Astrocyte of the cerebellum (primary cell): ENCODE data around the gene RAPH1.
"Not testable (repeated sequence)": the region's sequence is repeated elsewhere in the genome, so short reads cannot be mapped to it uniquely, and the experiment has no call there.

Experiments
- DNase-seq: peaks from one replicate; pipeline ENCODE4 v3.0.0-alpha.2; 2011; ENCODE audit warnings: low read depth
- H3K4me3 ChIP-seq: 2 replicates; pipeline ENCODE4 v1.5.1; 2011; ENCODE audit warnings: mild to moderate bottlenecking, low read depth, low read length, moderate library complexity
- in situ Hi-C: cut with HindIII; loops from 2 replicates; pipeline ENCODE4 v1.10.0; 2017; ENCODE audit warnings: low sequenced_read_pairs
- TF ChIP-seq, protein P1 (sequence below): IDR thresholded peaks from 2 replicates; pipeline ENCODE4 v1.5.1; 2012; ENCODE audit warnings: low read length, low read depth, moderate library complexity, mild to moderate bottlenecking; ENCODE audit errors: missing control alignments

RAPH1 gene

DNA sequence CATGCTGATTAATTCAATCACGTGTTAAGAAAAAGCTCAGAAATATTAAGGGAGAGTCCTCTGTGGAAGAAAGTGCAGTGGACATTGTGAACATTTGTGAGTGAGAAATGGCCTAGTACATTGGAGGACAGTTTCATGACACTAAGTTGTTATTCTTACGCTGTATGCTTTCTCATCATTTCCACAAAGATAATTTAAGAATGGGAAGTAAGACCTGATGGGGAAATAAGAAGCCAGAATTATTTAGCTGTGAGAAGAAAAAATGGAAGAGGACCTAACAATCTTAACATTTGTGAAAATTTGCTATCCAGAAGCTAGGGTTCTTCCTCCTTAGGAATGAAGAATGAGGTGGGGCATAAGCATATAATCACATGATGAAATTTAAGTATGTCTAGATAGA lies 15.2 kb upstream of the RAPH1 start:
- H3K4me3 ChIP-seq = no peak overlapping the region
- in situ Hi-C loops = no loop called here
- DNase-seq = no peak
- TF ChIP-seq, protein P1, sequence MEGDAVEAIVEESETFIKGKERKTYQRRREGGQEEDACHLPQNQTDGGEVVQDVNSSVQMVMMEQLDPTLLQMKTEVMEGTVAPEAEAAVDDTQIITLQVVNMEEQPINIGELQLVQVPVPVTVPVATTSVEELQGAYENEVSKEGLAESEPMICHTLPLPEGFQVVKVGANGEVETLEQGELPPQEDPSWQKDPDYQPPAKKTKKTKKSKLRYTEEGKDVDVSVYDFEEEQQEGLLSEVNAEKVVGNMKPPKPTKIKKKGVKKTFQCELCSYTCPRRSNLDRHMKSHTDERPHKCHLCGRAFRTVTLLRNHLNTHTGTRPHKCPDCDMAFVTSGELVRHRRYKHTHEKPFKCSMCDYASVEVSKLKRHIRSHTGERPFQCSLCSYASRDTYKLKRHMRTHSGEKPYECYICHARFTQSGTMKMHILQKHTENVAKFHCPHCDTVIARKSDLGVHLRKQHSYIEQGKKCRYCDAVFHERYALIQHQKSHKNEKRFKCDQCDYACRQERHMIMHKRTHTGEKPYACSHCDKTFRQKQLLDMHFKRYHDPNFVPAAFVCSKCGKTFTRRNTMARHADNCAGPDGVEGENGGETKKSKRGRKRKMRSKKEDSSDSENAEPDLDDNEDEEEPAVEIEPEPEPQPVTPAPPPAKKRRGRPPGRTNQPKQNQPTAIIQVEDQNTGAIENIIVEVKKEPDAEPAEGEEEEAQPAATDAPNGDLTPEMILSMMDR = no peak

DNA sequence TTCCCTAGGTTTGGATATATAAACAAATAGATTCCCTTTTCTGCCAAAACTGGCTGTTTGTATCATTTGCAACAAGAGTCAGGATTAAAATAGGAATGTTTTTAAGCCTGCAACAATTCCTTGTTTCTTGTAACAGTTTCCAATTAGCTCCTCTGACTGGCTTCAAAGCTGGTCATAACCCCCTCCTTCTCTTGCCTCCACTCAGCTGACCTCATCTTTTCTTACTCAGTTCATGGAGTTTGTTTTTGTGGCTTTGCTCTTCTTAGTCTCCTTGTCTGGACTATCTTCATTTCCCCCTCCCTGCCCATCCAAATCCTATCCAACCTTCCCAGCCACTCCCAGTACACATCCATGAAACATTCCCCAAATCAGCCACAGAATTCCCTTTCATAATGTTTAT lies 14.3 kb upstream of the RAPH1 start:
- H3K4me3 ChIP-seq = no peak overlapping the region
- in situ Hi-C loops = no loop called here
- TF ChIP-seq, protein P1 = no peak
- DNase-seq = no peak

GRCh38 chr2:203548887-203549286 lies 13.8 kb upstream of the RAPH1 start:
- H3K4me3 ChIP-seq = no peak overlapping the region
- DNase-seq = no peak
- in situ Hi-C loops = no loop called here
- TF ChIP-seq, protein P1 = no peak

DNA sequence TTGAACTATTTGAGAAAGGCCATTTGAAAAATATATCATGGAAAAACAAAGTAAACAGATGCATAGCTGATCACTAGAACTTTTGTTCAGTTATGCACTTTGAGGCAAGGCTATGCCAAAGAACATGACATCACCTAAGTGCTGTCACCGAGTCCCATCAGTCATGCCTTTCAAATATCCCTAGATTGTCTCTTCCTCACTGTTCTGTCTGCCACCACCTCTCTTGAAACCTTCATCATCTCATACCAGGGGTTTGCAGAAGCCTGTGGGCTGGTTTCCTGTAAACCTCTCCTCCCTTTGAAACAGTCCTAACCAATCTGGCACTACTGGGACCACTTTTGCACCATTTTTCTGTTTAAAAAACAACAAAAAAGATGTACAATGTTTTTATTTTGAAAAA lies 12.3 kb upstream of the RAPH1 start:
- TF ChIP-seq, protein P1 = no peak
- in situ Hi-C loops = no loop called here
- no peak overlapping the region for H3K4me3 ChIP-seq
- DNase-seq = no peak

GRCh38 chr2:203544402-203544801 lies 9.3 kb upstream of the RAPH1 start:
- in situ Hi-C loops = no loop called here

GRCh38 chr2:203543898-203544328 lies 8.8 kb upstream of the RAPH1 start:
- TF ChIP-seq, protein P1 = no peak
- in situ Hi-C loops = no loop called here

More at GRCh38 chr2:203544402-203544801, 9.3 kb upstream of the RAPH1 start:
- TF ChIP-seq, protein P1 = no peak
- H3K4me3 ChIP-seq = no peak overlapping the region
- no peak for DNase-seq

GRCh38 chr2:203540598-203540997 lies 5.5 kb upstream of the RAPH1 start:
- in situ Hi-C loops, H3K4me3 ChIP-seq, DNase-seq: not testable (repeated sequence)

More at GRCh38 chr2:203543898-203544328, 8.8 kb upstream of the RAPH1 start:
- DNase-seq = no peak
- H3K4me3 ChIP-seq = no peak overlapping the region

DNA sequence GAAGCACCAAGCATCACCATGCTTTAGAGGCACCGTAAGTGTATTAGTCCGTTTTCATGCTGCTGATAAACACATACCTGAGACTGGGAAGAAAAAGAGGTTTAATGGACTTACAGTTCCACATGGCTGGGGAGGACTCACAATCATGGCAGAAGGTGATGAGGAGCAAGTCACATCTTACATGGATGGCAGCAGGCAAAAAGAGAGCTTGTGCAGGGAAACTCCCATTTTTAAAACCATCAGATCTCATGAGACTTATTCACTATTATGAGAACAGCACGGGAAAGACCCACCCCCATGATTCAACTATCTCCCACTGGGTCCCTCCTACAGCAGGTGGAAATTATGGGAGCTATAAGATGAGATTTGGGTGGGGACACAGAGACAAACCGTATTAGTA lies 3.1 kb upstream of the RAPH1 start:
- DNase-seq, H3K4me3 ChIP-seq, in situ Hi-C loops: not testable (repeated sequence)

DNA sequence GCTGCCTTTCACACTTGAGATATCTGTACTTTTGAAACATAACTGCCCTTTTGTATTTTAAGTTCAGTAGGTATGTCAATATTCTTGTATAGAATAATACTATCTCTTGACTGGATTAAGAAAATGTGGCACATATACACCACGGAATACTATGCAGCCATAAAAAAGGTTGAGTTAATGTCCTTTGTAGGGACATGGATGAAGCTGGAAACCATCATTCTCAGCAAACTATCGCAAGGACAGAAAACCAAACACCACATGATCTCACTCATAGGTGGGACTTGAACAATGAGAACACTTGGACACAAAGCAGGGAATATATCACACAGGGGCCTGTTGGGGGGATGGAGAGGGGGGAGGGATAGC lies 1.5 kb upstream of the RAPH1 start:
- in situ Hi-C loops, DNase-seq, H3K4me3 ChIP-seq: not testable (repeated sequence)
